Type B pancreatic cell (in vitro differentiated cells): Measurements from ENCODE around the gene TRIM3. TPM values are rescaled to one million over a fixed set of nuclear protein-coding genes. Genes with fewer than 3 reads are reported as not detected.

Experiments
- DNase-seq: peaks from one replicate; pipeline ENCODE4 v3.0.0; 2021; ENCODE audit warnings: mixed read lengths; ENCODE audit not compliant: unreplicated experiment; ENCODE audit errors: extremely low spot score
- H3K27ac Mint-ChIP-seq: 2 replicates; pipeline ENCODE4 v1.8.0; 2021; ENCODE audit warnings: mild to moderate bottlenecking, mixed read lengths
- H3K27me3 Mint-ChIP-seq: 2 replicates; pipeline ENCODE4 v1.8.0; 2021; ENCODE audit warnings: mixed read lengths
- H3K36me3 Mint-ChIP-seq: 2 replicates; pipeline ENCODE4 v1.8.0; 2021; ENCODE audit warnings: mixed read lengths
- H3K4me1 Mint-ChIP-seq: one replicate; pipeline ENCODE4 v1.8.0; 2021; ENCODE audit warnings: mixed read lengths; ENCODE audit not compliant: unreplicated experiment
- H3K4me3 Mint-ChIP-seq: 2 replicates; pipeline ENCODE4 v1.8.0; 2021; ENCODE audit warnings: mild to moderate bottlenecking, mixed read lengths
- H3K9me3 Mint-ChIP-seq: 2 replicates; pipeline ENCODE4 v1.8.0; 2021; ENCODE audit warnings: mixed read lengths
- total RNA-seq: library from RNA; stranded (reverse); gene quantifications from 2 replicates; pipeline ENCODE4 v1.2.1, GENCODE V29; 2021; ENCODE audit warnings: low replicate concordance
- TF ChIP-seq, protein P1 (sequence below): fragments of 200-600 bp; sonication (generic); conservative IDR thresholded peaks from 2 replicates; pipeline ENCODE4 v1.5.0; 2021; ENCODE audit warnings: antibody characterized with exemption, mild to moderate bottlenecking

Gene TRIM3
- total RNA-seq, 1 donor from 2014 or later: 22.9 TPM

DNA sequence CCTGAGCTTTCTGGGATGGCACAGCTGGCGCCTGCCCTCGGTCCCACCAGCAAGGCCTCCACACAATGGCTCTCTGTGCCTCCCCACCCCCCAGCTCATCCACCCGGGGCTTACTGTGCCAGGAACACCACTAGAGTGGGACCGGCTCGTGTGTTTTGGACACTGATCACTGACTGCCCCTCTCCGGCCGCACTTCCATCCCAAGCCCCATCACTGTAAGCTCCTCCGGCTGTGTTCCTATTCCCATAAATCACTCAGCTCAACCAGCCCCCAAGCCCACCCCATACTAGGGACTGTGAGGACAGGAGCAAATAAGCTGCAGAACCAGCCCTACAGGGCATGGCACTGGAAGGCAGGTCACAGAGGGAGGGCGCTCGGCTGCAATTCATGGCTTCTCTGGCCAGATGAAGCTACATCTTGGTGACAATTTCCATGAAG lies 62.1 kb downstream of the TRIM3 start:
- no peaks in the 10 kb centered on the region for H3K27me3 Mint-ChIP-seq
- H3K36me3 Mint-ChIP-seq: peaks cover 8% of the 10 kb centered on the region
- no peak overlapping the region for H3K4me3 Mint-ChIP-seq

DNA sequence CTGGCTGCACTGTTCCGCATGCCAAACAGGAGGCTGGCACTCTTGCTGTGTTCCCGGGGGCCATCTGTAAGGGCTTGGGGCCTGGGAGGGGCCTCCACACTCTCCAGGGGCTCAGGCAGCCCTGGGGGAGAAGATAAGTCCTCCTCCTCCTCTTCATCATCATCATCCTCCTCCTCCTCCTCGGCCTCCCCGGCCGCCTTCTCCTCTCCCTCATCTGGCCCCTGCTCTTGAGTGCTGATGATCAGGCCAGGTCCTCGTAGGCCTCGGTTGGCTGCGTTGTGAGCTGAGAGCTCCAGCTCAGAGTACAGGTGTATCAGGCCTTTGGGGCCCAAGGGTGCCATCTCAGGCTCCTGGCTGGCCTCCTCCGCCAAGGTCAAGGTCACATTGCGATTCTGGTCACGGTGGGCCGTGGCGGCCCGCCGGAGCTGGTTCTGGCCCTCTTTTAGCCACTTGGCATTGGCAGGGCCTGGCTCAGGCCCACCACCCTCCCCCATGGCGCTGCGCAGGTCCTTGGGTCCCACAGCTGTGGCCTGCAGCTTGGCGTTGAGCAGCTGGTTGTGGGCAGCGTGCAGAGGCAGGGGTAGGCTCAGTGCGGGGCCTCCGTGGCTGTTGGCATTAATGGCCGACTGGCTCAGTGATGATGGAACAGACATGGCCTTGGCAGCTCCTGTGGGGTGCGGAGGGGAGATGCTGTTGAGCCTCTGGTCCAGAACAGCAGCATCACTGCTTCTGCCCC lies 62.9 kb downstream of the TRIM3 start:
- DNase-seq: no peak
- H3K36me3 Mint-ChIP-seq: peaks cover 8% of the 10 kb centered on the region
- H3K9me3 Mint-ChIP-seq: no peaks in the 10 kb centered on the region
- no peaks in the 10 kb centered on the region for H3K27me3 Mint-ChIP-seq
- peaks cover 5% of the 10 kb centered on the region for H3K4me1 Mint-ChIP-seq
- no peak overlapping the region for H3K27ac Mint-ChIP-seq
- TF ChIP-seq, protein P1, sequence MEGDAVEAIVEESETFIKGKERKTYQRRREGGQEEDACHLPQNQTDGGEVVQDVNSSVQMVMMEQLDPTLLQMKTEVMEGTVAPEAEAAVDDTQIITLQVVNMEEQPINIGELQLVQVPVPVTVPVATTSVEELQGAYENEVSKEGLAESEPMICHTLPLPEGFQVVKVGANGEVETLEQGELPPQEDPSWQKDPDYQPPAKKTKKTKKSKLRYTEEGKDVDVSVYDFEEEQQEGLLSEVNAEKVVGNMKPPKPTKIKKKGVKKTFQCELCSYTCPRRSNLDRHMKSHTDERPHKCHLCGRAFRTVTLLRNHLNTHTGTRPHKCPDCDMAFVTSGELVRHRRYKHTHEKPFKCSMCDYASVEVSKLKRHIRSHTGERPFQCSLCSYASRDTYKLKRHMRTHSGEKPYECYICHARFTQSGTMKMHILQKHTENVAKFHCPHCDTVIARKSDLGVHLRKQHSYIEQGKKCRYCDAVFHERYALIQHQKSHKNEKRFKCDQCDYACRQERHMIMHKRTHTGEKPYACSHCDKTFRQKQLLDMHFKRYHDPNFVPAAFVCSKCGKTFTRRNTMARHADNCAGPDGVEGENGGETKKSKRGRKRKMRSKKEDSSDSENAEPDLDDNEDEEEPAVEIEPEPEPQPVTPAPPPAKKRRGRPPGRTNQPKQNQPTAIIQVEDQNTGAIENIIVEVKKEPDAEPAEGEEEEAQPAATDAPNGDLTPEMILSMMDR: no peak
- no peak overlapping the region for H3K4me3 Mint-ChIP-seq

More for the DNA sequence above, 62.1 kb downstream of the TRIM3 start:
- Mint-ChIP-seq H3K4me1 (peaks cover 5% of the 10 kb centered on the region), H3K9me3 (no peaks in the 10 kb centered on the region), H3K27ac (no peak overlapping the region)
- TF ChIP-seq, protein P1: no peak
- no peak for DNase-seq

DNA sequence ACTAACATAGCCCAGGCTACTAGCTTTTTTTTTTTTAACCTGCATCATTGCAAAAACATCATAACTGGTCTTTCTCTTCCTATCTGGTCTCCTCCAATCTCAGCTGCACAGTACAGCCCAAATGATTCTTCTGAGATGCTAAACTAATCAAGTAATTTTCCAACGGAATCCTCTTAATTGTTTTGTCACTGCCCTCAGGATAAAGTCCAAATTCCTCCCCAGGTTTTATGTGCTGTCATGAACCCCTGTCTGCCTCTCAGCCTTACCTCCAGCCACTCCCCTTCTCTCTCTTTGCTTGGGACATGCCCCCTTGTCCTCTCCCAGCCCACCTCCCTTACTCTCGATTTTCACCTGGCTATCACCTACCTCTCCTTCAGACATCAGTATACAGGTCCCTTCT lies 67.4 kb downstream of the TRIM3 start:
- no peaks in the 10 kb centered on the region for H3K27me3 Mint-ChIP-seq
- H3K4me1 Mint-ChIP-seq: no peaks in the 10 kb centered on the region
- no peaks in the 10 kb centered on the region for H3K9me3 Mint-ChIP-seq
- H3K27ac Mint-ChIP-seq: no peak overlapping the region
- no peak overlapping the region for H3K4me3 Mint-ChIP-seq
- DNase-seq: no peak
- peaks cover 8% of the 10 kb centered on the region for H3K36me3 Mint-ChIP-seq
- TF ChIP-seq, protein P1: no peak

DNA sequence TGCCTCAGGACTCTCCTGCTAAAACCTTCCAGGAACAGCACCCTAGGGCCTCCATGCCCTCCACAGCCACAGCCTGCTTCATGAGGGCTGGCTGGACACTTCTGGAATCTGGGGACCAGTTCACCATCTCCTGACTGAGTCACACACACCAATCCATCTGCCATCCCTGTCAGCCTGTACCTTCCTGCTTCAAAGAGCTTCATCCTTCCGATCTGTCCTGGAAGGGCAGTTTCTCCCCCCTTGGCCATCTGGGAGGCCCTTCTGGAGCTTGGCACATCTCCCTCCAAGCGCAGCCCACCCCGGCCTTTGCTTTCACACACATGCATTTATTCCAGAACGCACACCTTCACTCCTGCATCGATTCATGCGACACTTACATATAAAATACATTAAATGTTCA lies 67.9 kb downstream of the TRIM3 start:
- Mint-ChIP-seq H3K4me3 (no peak overlapping the region), H3K4me1 (no peaks in the 10 kb centered on the region), H3K27ac (peak overlapping the region; percentile 3), H3K27me3 (no peaks in the 10 kb centered on the region), H3K9me3 (no peaks in the 10 kb centered on the region), H3K36me3 (peaks cover 8% of the 10 kb centered on the region)
- no peak for DNase-seq
- TF ChIP-seq, protein P1: no peak

DNA sequence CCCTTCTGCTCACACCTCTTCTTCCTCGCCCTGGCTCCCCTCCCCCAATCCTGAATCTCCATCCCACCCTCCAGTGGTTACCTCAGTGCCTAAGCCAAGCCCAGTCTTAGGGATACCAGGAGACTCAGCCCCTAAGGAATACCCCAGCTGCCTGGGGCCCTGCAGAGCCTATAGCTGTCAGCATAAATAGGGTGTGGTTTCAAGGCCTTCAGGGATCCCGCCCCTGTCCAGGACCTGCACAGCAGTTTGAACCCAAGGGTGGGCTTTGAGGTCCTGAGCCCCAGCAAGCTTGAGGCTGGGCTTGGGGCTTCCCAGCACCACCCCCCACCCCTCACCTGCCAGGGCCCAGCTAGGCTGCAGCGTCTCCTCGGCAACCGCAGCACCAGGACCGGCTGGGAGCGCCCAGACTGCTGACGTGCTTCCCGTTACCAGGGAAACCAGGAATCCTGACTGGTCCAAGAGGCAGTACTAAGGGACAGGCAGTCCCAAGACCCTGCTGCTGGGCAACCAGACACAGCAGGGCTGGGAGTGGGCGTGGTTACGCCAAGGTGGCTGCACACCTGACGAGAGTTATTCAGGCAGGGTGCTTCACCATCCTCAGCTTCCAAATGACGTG lies 68.6 kb downstream of the TRIM3 start:
- Mint-ChIP-seq H3K4me3 (no peak overlapping the region), H3K36me3 (peaks cover 8% of the 10 kb centered on the region), H3K27ac (peak overlapping the region; percentile 3), H3K4me1 (no peaks in the 10 kb centered on the region), H3K27me3 (no peaks in the 10 kb centered on the region), H3K9me3 (no peaks in the 10 kb centered on the region)
- TF ChIP-seq, protein P1: no peak
- DNase-seq: no peak
